ENCODE data around the gene C17orf67. TPM values are rescaled to one million over a fixed set of nuclear protein-coding genes. Genes with fewer than 3 reads are reported as not detected.
"Not testable (repeated sequence)": the region's sequence is repeated elsewhere in the genome, so short reads cannot be mapped to it uniquely, and the experiment has no call there.

The C17orf67 gene
- total and polyA plus RNA-seq, 2 of the 8 experiments (the other 6 are each of a cell fraction or from before 2014, with no cell fraction given) = 0.67 to 2.2 TPM

DNA sequence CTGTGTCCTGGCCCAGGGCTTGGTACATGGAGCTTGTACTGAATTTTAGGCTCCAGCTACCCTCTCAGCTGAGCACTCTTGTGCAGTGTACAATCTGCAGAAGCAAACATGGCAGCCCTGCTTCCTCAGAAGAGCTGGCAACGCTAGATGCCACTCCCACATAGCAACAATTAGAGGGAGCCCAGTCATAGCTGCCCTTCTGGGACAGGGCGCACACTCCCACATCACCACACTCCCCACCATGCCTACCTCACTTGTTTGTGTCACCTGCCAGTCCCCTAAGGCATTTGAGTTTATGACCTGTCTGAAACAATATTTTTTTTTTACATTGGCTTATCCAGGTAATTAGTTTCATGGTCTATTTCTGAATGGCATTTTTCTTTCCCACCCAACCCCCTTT is 72.3 kb downstream of the C17orf67 start:
- TF ChIP-seq RAD21 (IDR thresholded peaks at IDR 0.05 in 1 of 2, conservative IDR thresholded peaks at IDR 0.05 in 1 of 2; ENCODE audit: low read depth in 2 of 2, low read length in 2 of 2) = no peak
- Histone ChIP-seq H3K9ac (replicated peaks in 1 of 4; ENCODE audit: extremely low read depth in 1 of 4, low read depth in 3 of 4, low read length in 3 of 4) (no peak overlapping the region), H3K23ac (ENCODE audit: insufficient read length) (no peak overlapping the region), H3K4me3 (ENCODE audit: extremely low read depth in 1 of 4, insufficient read depth in 2 of 4, low read depth in 3 of 4, low read length in 4 of 4) (no peak overlapping the region), H3K4me1 (replicated peaks in 1 of 4; ENCODE audit: control insufficient read depth in 3 of 4, insufficient read depth in 4 of 4, low read length in 3 of 4) (no peaks in the 10 kb centered on the region), H3K27me3 (replicated peaks in 1 of 4; ENCODE audit: control insufficient read depth in 3 of 4, extremely low read depth in 1 of 4, insufficient read depth in 3 of 4, low read length in 3 of 4) (no peaks in the 10 kb centered on the region; a peak in 1 of 7 replicates), H3K9me3 (ENCODE audit: insufficient read depth in 2 of 2, low read depth in 1 of 2, low read length in 1 of 2) (no peaks in the 10 kb centered on the region), H3K56ac (replicated peaks; ENCODE audit: insufficient read length, low read depth, low read length) (no peak overlapping the region), H3K36me3 (ENCODE audit: control insufficient read depth in 2 of 4, insufficient read depth in 4 of 4, low read length in 3 of 4) (no peaks in the 10 kb centered on the region), H3K14ac (ENCODE audit: insufficient read length) (no peak overlapping the region), H2BK15ac (ENCODE audit: low read length) (no peak overlapping the region; the same call in 1 of the 2 replicates), H4K91ac (replicated peaks; ENCODE audit: insufficient read length, low read length) (no peak overlapping the region), H2AK5ac (ENCODE audit: low read depth, low read length) (no peak overlapping the region), H2BK5ac (ENCODE audit: low read depth, low read length) (no peak overlapping the region), H3K27ac (ENCODE audit: low read depth, low read length) (no peak overlapping the region), H2BK120ac (replicated peaks; ENCODE audit: low read depth, low read length) (no peak overlapping the region), H3K4ac (replicated peaks; ENCODE audit: insufficient read length, low read depth, low read length) (peak overlapping the region; percentile 54), H3K4me2 (ENCODE audit: insufficient read depth in 1 of 2, low read depth in 2 of 2, low read length in 2 of 2) (no peak overlapping the region), H2BK20ac (ENCODE audit: low read length) (no peak overlapping the region), H4K5ac (ENCODE audit: insufficient read length, low read depth, low read length) (no peak overlapping the region), H2AFZ (ENCODE audit: low read length) (no peak overlapping the region), H4K20me1 (replicated peaks in 1 of 2; ENCODE audit: control insufficient read depth in 1 of 2, insufficient read depth in 2 of 2, low read length in 2 of 2) (no peaks in the 10 kb centered on the region), H3K18ac (ENCODE audit: extremely low read depth, low read length) (no peak overlapping the region), H3K23me2 (ENCODE audit: low read depth, low read length) (no peaks in the 10 kb centered on the region; the same call in 1 of the 2 replicates), H3K79me2 (ENCODE audit: control insufficient read depth in 1 of 2, insufficient read depth in 2 of 2, low read length in 2 of 2) (no peaks in the 10 kb centered on the region), H2BK12ac (ENCODE audit: low read depth, low read length) (no peak overlapping the region), H4K8ac (ENCODE audit: extremely low read depth, insufficient read depth, low read length) (no peak overlapping the region; the same call in 1 of the 2 replicates), H3K79me1 (ENCODE audit: low read depth, low read length) (no peaks in the 10 kb centered on the region)
- FAIRE-seq = no peak
- WGBS, 2 experiments (ENCODE audit: extremely low coverage in 1 of 2, insufficient coverage in 1 of 2, insufficient read length in 1 of 2, insufficient replicate concordance in 2 of 2, low coverage in 1 of 2, low lambda C conversion rate in 2 of 2, missing lambda C conversion rate in 1 of 2) = 93% methylated on average over 2 of the region's 2 CpGs; no CpG with 5 or more reads in 1 of the 2 experiments
- ChIA-PET POLR2A (ENCODE audit: partially characterized antibody) (no interaction called here), CTCF (ENCODE audit: partially characterized antibody) (interaction anchor here (1.3 to 1.5 kb wide), 4 partner anchors 14 to 169 kb away, joined by 4 to 5 read pairs (median 4); no protein-coding TSS in a partner anchor)
- no peak for DNase-seq (ENCODE audit: low read depth in 1 of 2, low spot score in 2 of 2)

GRCh38 chr17:56757611-56758010 is 76.1 kb downstream of the C17orf67 start:
- H3K9me3 ChIP-seq (ENCODE audit: insufficient read depth in 2 of 2, low read depth in 1 of 2, low read length in 1 of 2); H4K5ac ChIP-seq (ENCODE audit: insufficient read length, low read depth, low read length); H2BK5ac ChIP-seq (ENCODE audit: low read depth, low read length); H2AK5ac ChIP-seq (ENCODE audit: low read depth, low read length); H3K79me1 ChIP-seq (ENCODE audit: low read depth, low read length); H4K91ac ChIP-seq (replicated peaks; ENCODE audit: insufficient read length, low read length); H3K14ac ChIP-seq (ENCODE audit: insufficient read length); DNase-seq (ENCODE audit: low read depth in 1 of 2, low spot score in 2 of 2); H3K27ac ChIP-seq (ENCODE audit: low read depth, low read length); H3K18ac ChIP-seq (ENCODE audit: extremely low read depth, low read length); H2AFZ ChIP-seq (ENCODE audit: low read length); H3K9ac ChIP-seq (replicated peaks in 1 of 4; ENCODE audit: extremely low read depth in 1 of 4, low read depth in 3 of 4, low read length in 3 of 4); POLR2A ChIA-PET (ENCODE audit: partially characterized antibody); H2BK15ac ChIP-seq (ENCODE audit: low read length); H3K27me3 ChIP-seq (replicated peaks in 1 of 4; ENCODE audit: control insufficient read depth in 3 of 4, extremely low read depth in 1 of 4, insufficient read depth in 3 of 4, low read length in 3 of 4); H3K4me3 ChIP-seq (ENCODE audit: extremely low read depth in 1 of 4, insufficient read depth in 2 of 4, low read depth in 3 of 4, low read length in 4 of 4); H3K23me2 ChIP-seq (ENCODE audit: low read depth, low read length); H3K4me1 ChIP-seq (replicated peaks in 1 of 4; ENCODE audit: control insufficient read depth in 3 of 4, insufficient read depth in 4 of 4, low read length in 3 of 4); H2BK20ac ChIP-seq (ENCODE audit: low read length); FAIRE-seq; H3K4ac ChIP-seq (replicated peaks; ENCODE audit: insufficient read length, low read depth, low read length); H2BK12ac ChIP-seq (ENCODE audit: low read depth, low read length); H3K56ac ChIP-seq (replicated peaks; ENCODE audit: insufficient read length, low read depth, low read length); H3K79me2 ChIP-seq (ENCODE audit: control insufficient read depth in 1 of 2, insufficient read depth in 2 of 2, low read length in 2 of 2); H3K23ac ChIP-seq (ENCODE audit: insufficient read length); H3K36me3 ChIP-seq (ENCODE audit: control insufficient read depth in 2 of 4, insufficient read depth in 4 of 4, low read length in 3 of 4); H4K8ac ChIP-seq (ENCODE audit: extremely low read depth, insufficient read depth, low read length); H4K20me1 ChIP-seq (replicated peaks in 1 of 2; ENCODE audit: control insufficient read depth in 1 of 2, insufficient read depth in 2 of 2, low read length in 2 of 2); H2BK120ac ChIP-seq (replicated peaks; ENCODE audit: low read depth, low read length); H3K4me2 ChIP-seq (ENCODE audit: insufficient read depth in 1 of 2, low read depth in 2 of 2, low read length in 2 of 2): not testable (repeated sequence)
- CTCF ChIA-PET (ENCODE audit: partially characterized antibody) = interaction anchor here (0.6 kb wide), 1 partner anchor 256 kb away, joined by 3 read pairs; no protein-coding TSS in a partner anchor
- WGBS, 2 experiments (ENCODE audit: extremely low coverage in 1 of 2, insufficient coverage in 1 of 2, insufficient read length in 1 of 2, insufficient replicate concordance in 2 of 2, low coverage in 1 of 2, low lambda C conversion rate in 2 of 2, missing lambda C conversion rate in 1 of 2) = 85% methylated on average over 7 of the region's 7 CpGs; no CpG with 5 or more reads in 1 of the 2 experiments

Data from H1 (cell line).